ENCODE results near the gene CCDC88C. TPM values are rescaled to one million over a fixed set of nuclear protein-coding genes. Genes with fewer than 3 reads are reported as not detected.
A peak's percentile ranks its signal among the peaks of the same experiment; 100 is the strongest.

Gene CCDC88C
- total RNA-seq, 1 experiment from 2014 or later = 19.7 TPM

DNA sequence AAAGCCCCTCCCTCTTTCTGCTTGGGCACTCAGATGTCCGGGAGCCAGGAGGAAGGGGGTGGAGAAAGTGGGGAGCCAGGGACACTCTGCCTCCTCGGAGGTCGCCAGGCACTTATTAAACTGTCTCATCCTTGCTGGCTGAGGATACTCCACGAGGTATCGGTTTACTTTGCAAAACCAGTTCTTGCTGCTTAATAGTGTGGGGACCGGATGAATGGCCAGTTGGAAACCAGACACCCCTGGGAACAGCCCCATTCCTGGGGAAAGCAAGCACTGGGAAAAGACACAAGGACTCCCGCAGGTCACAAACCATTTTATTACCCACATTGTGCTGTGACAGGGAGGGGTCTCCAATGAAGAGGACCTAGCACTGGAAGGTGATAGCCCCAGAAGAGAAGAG is 34.2 kb downstream of the CCDC88C start:
- peak; percentile 82 for DNase-seq
- H2AFZ ChIP-seq (ENCODE audit: low read length) = no peak overlapping the region
- peak overlapping the region; percentile 76 for H3K4me2 ChIP-seq (ENCODE audit: low read length)
- H3K4me1 ChIP-seq (ENCODE audit: insufficient read depth, low read length) = peaks cover 33% of the 10 kb centered on the region
- CTCF ChIA-PET = no interaction called here
- no TSS peak for BruUV-seq (replicated peaks)
- peak overlapping the region; percentile 88 for H3K27ac ChIP-seq (ENCODE audit: low read length)
- no peaks in the 10 kb centered on the region for H3K36me3 ChIP-seq (ENCODE audit: low read depth, low read length)
- no peak overlapping the region; the same call in 1 of the 2 replicates for H3K4me3 ChIP-seq (ENCODE audit: low read length)
- peaks cover 91% of the 10 kb centered on the region for H3K79me2 ChIP-seq (ENCODE audit: low read length)
- intact Hi-C loops (cut with micrococcal nuclease) = loop anchor here (2.0 kb wide), 1 partner anchor 37 kb away; no protein-coding TSS in a partner anchor
- peak; percentile 70 for ATAC-seq
- H3F3A ChIP-seq (ENCODE audit: low read length, unreplicated experiment) = no peaks in the 10 kb centered on the region
- TF ChIP-seq EZH2 (IDR thresholded peaks at IDR 0.05; ENCODE audit: low read length, unreplicated experiment) (no peak), CTCF (conservative IDR thresholded peaks at IDR 0.05; ENCODE audit: low read depth, low read length) (no peak), EZH2phosphoT487 (IDR thresholded peaks at IDR 0.05; ENCODE audit: borderline replicate concordance, low read length) (no peak)
- H3K27me3 ChIP-seq (ENCODE audit: low read length) = no peaks in the 10 kb centered on the region
- no peaks in the 10 kb centered on the region for H3K9me3 ChIP-seq (ENCODE audit: low read length)
- POLR2A ChIA-PET (ENCODE audit: unreplicated experiment) = no interaction called here
- no peaks in the 10 kb centered on the region for H4K20me1 ChIP-seq (ENCODE audit: low read length)
- peak overlapping the region; percentile 74 for H3K9ac ChIP-seq (ENCODE audit: low read length)
- no peaks in the 10 kb centered on the region for H3K9me2 ChIP-seq (replicated peaks; ENCODE audit: low read length)

DNA sequence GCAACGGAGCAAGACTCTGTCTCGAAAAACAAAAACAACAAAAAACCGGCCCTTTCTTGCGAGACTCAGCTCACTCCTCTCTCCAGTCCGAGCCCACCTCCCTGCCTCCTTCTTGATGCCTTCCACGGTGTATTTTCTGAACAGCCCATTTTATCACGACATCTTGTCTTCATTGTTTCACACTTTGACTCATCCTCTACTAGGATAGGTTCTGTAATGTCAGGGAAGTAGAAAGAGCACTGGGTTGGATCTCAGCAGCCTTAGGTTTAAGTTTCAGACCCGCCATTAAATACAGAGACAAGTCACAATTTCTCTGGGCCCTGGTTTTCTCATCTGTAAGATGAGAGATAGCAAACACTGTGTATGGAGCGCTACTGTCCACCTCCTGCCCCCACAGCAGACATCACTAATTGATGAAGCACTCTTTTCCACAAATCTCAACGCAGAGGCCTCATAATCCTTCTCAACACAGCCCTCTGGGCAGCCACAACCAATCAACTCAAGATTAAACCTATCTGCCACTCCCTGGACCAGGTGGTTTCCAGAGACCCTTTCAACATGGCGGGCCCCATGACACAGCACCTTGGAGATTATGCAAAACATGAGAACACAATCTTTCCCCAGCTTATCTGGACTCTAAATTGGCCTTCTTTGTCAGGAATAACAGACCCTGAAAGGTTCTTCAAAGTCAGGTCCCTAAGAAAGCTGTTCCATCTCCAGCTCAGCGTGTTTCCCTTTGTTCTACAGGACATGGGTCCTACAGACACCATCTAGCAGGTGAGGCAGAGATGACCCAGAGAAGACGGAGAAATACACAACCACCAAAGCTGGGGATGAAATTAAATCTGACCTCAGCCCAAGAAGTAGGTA is 35.6 kb downstream of the CCDC88C start:
- H3K27ac ChIP-seq (ENCODE audit: low read length) = no peak overlapping the region
- no peak overlapping the region for H3K4me3 ChIP-seq (ENCODE audit: low read length)
- TF ChIP-seq CTCF (conservative IDR thresholded peaks at IDR 0.05; ENCODE audit: low read depth, low read length) (no peak), EZH2 (IDR thresholded peaks at IDR 0.05; ENCODE audit: low read length, unreplicated experiment) (no peak), EZH2phosphoT487 (IDR thresholded peaks at IDR 0.05; ENCODE audit: borderline replicate concordance, low read length) (no peak)
- ChIA-PET POLR2A (ENCODE audit: unreplicated experiment) (no interaction called here), CTCF (no interaction called here)
- no peaks in the 10 kb centered on the region for H3F3A ChIP-seq (ENCODE audit: low read length, unreplicated experiment)
- no peak overlapping the region for H2AFZ ChIP-seq (ENCODE audit: low read length)
- peaks cover 87% of the 10 kb centered on the region for H3K79me2 ChIP-seq (ENCODE audit: low read length)
- no peak overlapping the region for H3K4me2 ChIP-seq (ENCODE audit: low read length)
- BruUV-seq (replicated peaks) = no TSS peak
- no peak for ATAC-seq
- peaks cover 41% of the 10 kb centered on the region for H3K4me1 ChIP-seq (ENCODE audit: insufficient read depth, low read length)
- no peaks in the 10 kb centered on the region for H3K9me3 ChIP-seq (ENCODE audit: low read length)
- no peaks in the 10 kb centered on the region for H4K20me1 ChIP-seq (ENCODE audit: low read length)
- H3K9ac ChIP-seq (ENCODE audit: low read length) = no peak overlapping the region
- H3K27me3 ChIP-seq (ENCODE audit: low read length) = no peaks in the 10 kb centered on the region
- intact Hi-C loops (cut with micrococcal nuclease) = loop anchor here (2.0 kb wide), 1 partner anchor 35 kb away; no protein-coding TSS in a partner anchor
- no peaks in the 10 kb centered on the region for H3K9me2 ChIP-seq (replicated peaks; ENCODE audit: low read length)
- DNase-seq = no peak
- H3K36me3 ChIP-seq (ENCODE audit: low read depth, low read length) = no peaks in the 10 kb centered on the region

Measured in PC-3 (cell line).